ENCODE data around the gene CCDC181.

CCDC181 gene

DNA sequence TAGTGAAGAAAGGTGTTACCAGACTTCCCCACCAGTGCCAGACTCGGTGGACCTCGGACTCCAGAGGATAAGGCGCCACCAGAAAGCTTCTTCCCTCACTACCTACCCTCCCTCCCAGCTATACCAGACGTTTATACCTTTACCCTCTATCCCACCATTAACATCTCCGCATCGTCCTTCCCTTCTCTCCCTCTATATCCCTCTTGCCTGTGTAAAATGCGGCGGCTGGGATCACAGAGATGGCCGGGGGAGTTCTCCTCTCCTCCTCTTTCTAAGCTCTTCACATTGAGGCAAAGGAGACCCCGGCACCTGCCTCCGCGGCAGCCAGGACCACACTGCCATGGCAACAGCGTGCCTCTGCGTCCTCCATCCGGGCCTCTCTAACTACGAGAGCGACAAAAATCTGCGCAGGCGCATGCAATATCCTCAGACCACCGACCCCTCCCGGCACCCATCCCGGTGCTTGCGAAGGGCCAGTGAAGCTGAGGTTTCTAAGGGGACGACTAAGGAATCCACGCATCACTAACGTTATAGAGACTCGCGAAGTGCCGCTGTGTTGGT lies at the start of gene CCDC181:
Gene CCDC181, minus strand, starts transcription at position 394 of the 561 bp plus-strand sequence. CDS start 2,547 bp downstream, outside the sequence.
- in situ Hi-C loops (cut with MboI; ENCODE audit: low sequenced_read_pairs, unreplicated experiment): no loop called here
- TF ChIP-seq, protein P1, sequence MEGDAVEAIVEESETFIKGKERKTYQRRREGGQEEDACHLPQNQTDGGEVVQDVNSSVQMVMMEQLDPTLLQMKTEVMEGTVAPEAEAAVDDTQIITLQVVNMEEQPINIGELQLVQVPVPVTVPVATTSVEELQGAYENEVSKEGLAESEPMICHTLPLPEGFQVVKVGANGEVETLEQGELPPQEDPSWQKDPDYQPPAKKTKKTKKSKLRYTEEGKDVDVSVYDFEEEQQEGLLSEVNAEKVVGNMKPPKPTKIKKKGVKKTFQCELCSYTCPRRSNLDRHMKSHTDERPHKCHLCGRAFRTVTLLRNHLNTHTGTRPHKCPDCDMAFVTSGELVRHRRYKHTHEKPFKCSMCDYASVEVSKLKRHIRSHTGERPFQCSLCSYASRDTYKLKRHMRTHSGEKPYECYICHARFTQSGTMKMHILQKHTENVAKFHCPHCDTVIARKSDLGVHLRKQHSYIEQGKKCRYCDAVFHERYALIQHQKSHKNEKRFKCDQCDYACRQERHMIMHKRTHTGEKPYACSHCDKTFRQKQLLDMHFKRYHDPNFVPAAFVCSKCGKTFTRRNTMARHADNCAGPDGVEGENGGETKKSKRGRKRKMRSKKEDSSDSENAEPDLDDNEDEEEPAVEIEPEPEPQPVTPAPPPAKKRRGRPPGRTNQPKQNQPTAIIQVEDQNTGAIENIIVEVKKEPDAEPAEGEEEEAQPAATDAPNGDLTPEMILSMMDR (IDR thresholded peaks at IDR 0.05; ENCODE audit: borderline replicate concordance, control extremely low read depth, extremely low read depth, insufficient read depth, missing control alignments): no peak
- peak; percentile 35 for DNase-seq (ENCODE audit: low spot score)

DNA sequence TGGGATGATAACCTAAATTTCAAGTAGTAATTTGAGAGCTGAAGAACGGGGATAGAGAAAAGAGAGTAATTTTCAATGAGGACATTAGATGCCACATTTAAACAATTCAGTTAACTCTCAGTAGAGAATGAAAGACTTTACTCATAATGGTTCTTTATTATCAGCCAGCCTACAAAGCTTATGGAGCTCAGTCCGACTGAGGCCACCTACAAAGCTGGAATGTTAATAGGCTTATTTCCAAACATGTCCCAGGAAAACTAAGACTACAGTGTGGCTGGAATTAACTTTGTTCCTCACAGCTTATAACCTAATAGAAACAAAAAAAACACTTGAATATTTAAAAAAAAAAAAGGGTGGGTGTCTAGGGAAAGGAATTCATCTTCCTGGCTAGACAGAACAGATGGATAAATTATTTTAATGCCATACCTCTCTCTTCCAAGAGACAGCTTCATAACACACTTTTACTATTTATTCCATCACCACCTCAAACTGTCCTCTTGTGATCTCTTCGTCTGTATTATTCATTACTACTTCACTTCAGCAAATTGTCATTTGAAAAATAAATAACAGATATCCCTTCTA lies 48.6 kb upstream of the CCDC181 start:
- TF ChIP-seq, protein P1 (IDR thresholded peaks at IDR 0.05; ENCODE audit: borderline replicate concordance, control extremely low read depth, extremely low read depth, insufficient read depth, missing control alignments): no peak
- DNase-seq (ENCODE audit: low spot score): no peak
- in situ Hi-C loops (cut with MboI; ENCODE audit: low sequenced_read_pairs, unreplicated experiment): no loop called here

- no peak for DNase-seq (ENCODE audit: low spot score)
- TF ChIP-seq, protein P1 (IDR thresholded peaks at IDR 0.05; ENCODE audit: borderline replicate concordance, control extremely low read depth, extremely low read depth, insufficient read depth, missing control alignments): no peak
- in situ Hi-C loops (cut with MboI; ENCODE audit: low sequenced_read_pairs, unreplicated experiment): no loop called here
Measured at GRCh38 chr1:169474302-169474995, 47.2 kb upstream of the CCDC181 start.

DNA sequence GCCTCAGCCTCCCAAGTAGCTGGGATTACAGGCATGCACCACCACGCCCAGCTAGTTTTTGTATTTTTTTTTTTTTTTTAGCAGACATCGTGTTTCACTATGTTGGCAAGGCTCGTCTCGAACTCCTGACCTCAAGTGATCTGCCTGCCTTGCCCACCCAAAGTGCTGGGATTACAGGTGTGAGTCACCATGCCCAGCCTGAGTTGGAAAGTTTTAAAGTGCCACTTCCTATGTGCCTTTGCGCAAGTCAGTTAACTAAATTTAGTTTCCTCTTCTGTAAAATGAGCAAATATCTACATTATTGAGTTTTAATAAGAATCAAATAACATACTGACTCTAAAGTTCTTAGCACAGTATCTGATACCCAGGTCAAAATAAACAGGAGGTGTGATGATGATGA lies 46.1 kb upstream of the CCDC181 start:
- TF ChIP-seq, protein P1 (IDR thresholded peaks at IDR 0.05; ENCODE audit: borderline replicate concordance, control extremely low read depth, extremely low read depth, insufficient read depth, missing control alignments): no peak
- no peak for DNase-seq (ENCODE audit: low spot score)
- in situ Hi-C loops (cut with MboI; ENCODE audit: low sequenced_read_pairs, unreplicated experiment): no loop called here

DNA sequence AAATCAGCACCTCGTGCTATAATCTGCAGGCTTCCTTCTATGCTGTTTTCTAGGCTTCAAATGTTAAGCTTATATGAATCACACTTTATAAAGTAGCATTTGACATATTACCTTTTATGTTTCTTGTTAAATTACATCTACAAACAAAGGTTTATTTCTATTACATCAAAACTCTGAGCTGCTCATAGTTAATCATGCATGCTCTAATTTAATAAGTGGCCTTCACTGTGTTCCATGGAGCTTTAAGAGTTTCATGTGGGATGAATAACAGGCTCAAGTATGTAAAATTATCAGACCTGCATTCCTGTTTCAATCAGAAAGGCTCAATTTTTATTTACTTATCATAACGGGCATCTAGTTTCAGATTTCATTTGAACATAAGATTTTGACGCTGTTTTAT lies 45.5 kb upstream of the CCDC181 start:
- TF ChIP-seq, protein P1 (IDR thresholded peaks at IDR 0.05; ENCODE audit: borderline replicate concordance, control extremely low read depth, extremely low read depth, insufficient read depth, missing control alignments): no peak
- in situ Hi-C loops (cut with MboI; ENCODE audit: low sequenced_read_pairs, unreplicated experiment): no loop called here

DNA sequence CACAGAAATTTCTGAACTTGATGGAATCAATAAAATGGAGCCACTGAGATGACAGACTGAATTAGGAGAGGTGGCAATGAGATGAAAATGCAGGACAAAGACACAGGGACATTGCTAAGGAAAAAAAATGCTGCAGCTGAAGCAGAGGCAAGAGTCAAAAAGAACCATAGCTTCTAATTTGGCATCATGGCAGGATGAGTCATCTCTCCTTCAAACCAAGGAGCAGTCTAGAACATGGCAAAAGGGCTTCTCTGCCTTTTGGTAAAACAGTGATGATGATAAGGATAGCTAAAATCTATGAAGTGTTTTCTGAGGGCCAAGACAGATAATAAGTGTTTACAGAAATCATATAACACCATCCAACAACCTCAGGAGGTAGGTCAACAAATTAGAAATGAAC lies 41.7 kb upstream of the CCDC181 start:
- in situ Hi-C loops (cut with MboI; ENCODE audit: low sequenced_read_pairs, unreplicated experiment): loop anchor here (10.0 kb wide), 1 partner anchor 76 kb away; no protein-coding TSS in a partner anchor
- no peak for DNase-seq (ENCODE audit: low spot score)
- TF ChIP-seq, protein P1 (IDR thresholded peaks at IDR 0.05; ENCODE audit: borderline replicate concordance, control extremely low read depth, extremely low read depth, insufficient read depth, missing control alignments): no peak

More for the DNA sequence above, 45.5 kb upstream of the CCDC181 start:
- DNase-seq (ENCODE audit: low spot score): no peak
